LoVo (cell line): ENCODE data around the gene GOLGA6L10.
"Not testable (repeated sequence)": the region's sequence is repeated elsewhere in the genome, so short reads cannot be mapped to it uniquely, and the experiment has no call there.

Experiments used
- DNase-seq: peaks from one replicate; pipeline ENCODE4 v3.0.0-alpha.2; 2016; ENCODE audit warnings: low spot score

Gene GOLGA6L10

GRCh38 chr15:82342632-82343374 is 6.5 kb downstream of the GOLGA6L10 start:
- DNase-seq = not testable (repeated sequence)

- not testable (repeated sequence) for DNase-seq
These were observed 10.7 kb downstream of the GOLGA6L10 start for GRCh38 chr15:82338573-82338972.

GRCh38 chr15:82338053-82338452 is 11.2 kb downstream of the GOLGA6L10 start:
- not testable (repeated sequence) for DNase-seq

- DNase-seq = not testable (repeated sequence)
These were observed 12.2 kb downstream of the GOLGA6L10 start for GRCh38 chr15:82337051-82337450.

GRCh38 chr15:82336180-82336647 is 13.1 kb downstream of the GOLGA6L10 start:
- DNase-seq = not testable (repeated sequence)

GRCh38 chr15:82335006-82335405 is 14.3 kb downstream of the GOLGA6L10 start:
- not testable (repeated sequence) for DNase-seq

GRCh38 chr15:82334554-82334932 is 14.7 kb downstream of the GOLGA6L10 start:
- not testable (repeated sequence) for DNase-seq

- not testable (repeated sequence) for DNase-seq
These were observed 15.4 kb downstream of the GOLGA6L10 start for GRCh38 chr15:82333603-82334553.

- not testable (repeated sequence) for DNase-seq
These were observed 16.3 kb downstream of the GOLGA6L10 start for GRCh38 chr15:82332711-82333602.

GRCh38 chr15:82331576-82332304 is 17.5 kb downstream of the GOLGA6L10 start:
- DNase-seq = not testable (repeated sequence)

GRCh38 chr15:82330921-82331320 is 18.4 kb downstream of the GOLGA6L10 start:
- not testable (repeated sequence) for DNase-seq

GRCh38 chr15:82329039-82329438 is 20.2 kb downstream of the GOLGA6L10 start:
- DNase-seq = not testable (repeated sequence)

GRCh38 chr15:82327372-82327771 is 21.9 kb downstream of the GOLGA6L10 start:
- DNase-seq = not testable (repeated sequence)

GRCh38 chr15:82326896-82327295 is 22.4 kb downstream of the GOLGA6L10 start:
- DNase-seq = not testable (repeated sequence)

- not testable (repeated sequence) for DNase-seq
These were observed 23.6 kb downstream of the GOLGA6L10 start for GRCh38 chr15:82325646-82326045.

GRCh38 chr15:82324831-82325230 is 24.4 kb downstream of the GOLGA6L10 start:
- not testable (repeated sequence) for DNase-seq

GRCh38 chr15:82322488-82322887 is 26.8 kb downstream of the GOLGA6L10 start:
- not testable (repeated sequence) for DNase-seq

GRCh38 chr15:82320861-82321260 is 28.4 kb downstream of the GOLGA6L10 start:
- not testable (repeated sequence) for DNase-seq

- DNase-seq = not testable (repeated sequence)
These were observed 29.6 kb downstream of the GOLGA6L10 start for GRCh38 chr15:82319522-82320278.

- DNase-seq = not testable (repeated sequence)
These were observed 31.0 kb downstream of the GOLGA6L10 start for GRCh38 chr15:82318281-82318680.
